K562 (cell line): ENCODE results near the gene ZMIZ1. TPM values are rescaled to one million over a fixed set of nuclear protein-coding genes. Genes with fewer than 3 reads are reported as not detected.
A peak's percentile ranks its signal among the peaks of the same experiment; 100 is the strongest.

Experiments
- ATAC-seq: fragments of 200-7000 bp; cut with Tn5 transposase; 3 replicates; pipeline ENCODE4 v1.9.1; 2020; ENCODE audit warnings: moderate library complexity
- BruUV-seq: library from RNA; stranded (reverse); fragments of 400-500 nt; replicated peaks from 2 replicates; lab custom pipeline; 2021; lab: Mats Ljungman, UMichigan
- CTCF ChIA-PET: fragments of 300-600 bp; formaldehyde crosslinking; extraction: SDS; loops from one replicate; lab custom pipeline; 2021; ENCODE audit warnings: low intra/inter-chr PET ratio; lab: Yijun Ruan, JAX
- POLR2A ChIA-PET: fragments of 300-600, 350-650 bp; sonication (Branson Sonifier 250); formaldehyde crosslinking; extraction: SDS; loops from one replicate; lab custom pipeline; 2021; ENCODE audit warnings: antibody characterized with exemption, inconsistent platforms; lab: Yijun Ruan, JAX
- DNase-seq, 4 experiments: peaks; one replicate each; pipeline versions ENCODE4 v3.0.0 to v3.0.0-alpha.2; 2011 to 2018; ENCODE audit warnings: low spot score in 3 of 4, mixed read lengths in 3 of 4; ENCODE audit errors: extremely low read depth in 1 of 4
- FAIRE-seq: peaks from 2 replicates; lab custom pipeline; 2011; peaks lifted over from hg19 to GRCh38; lab: Jason Lieb, UNC
- H2AFZ ChIP-seq: 2 replicates; pipeline ENCODE4 v1.6.0; 2011; ENCODE audit warnings: low read depth, low read length, control low read depth, inconsistent platforms
- H3K27ac ChIP-seq: fragments of 200-600 bp; 3 replicates; pipeline ENCODE4 v1.8.0; 2011; ENCODE audit warnings: low read depth, mild to moderate bottlenecking, control low read depth, inconsistent platforms, low read length, moderate library complexity, mixed read lengths; ENCODE audit errors: extremely low read depth
- H3K27me3 ChIP-seq, 2 experiments: fragments of 300-600 bp in 1 of 2; 2 replicates in 1 of 2; 3 replicates in 1 of 2; pipeline versions ENCODE4 v1.6.0 to v1.8.0; 2011; ENCODE audit warnings: inconsistent platforms in 2 of 2, low read length in 2 of 2, mild to moderate bottlenecking in 1 of 2, mixed read lengths in 1 of 2, moderate library complexity in 1 of 2; ENCODE audit not compliant: control insufficient read depth in 2 of 2, insufficient read depth in 2 of 2
- H3K36me3 ChIP-seq: fragments of 300-600 bp; 3 replicates; pipeline ENCODE4 v1.8.0; 2011; ENCODE audit warnings: mild to moderate bottlenecking, low read length, inconsistent platforms; ENCODE audit not compliant: control insufficient read depth, insufficient read depth
- H3K4me1 ChIP-seq, 2 experiments: fragments of 200-600 bp in 1 of 2; replicated peaks in 1 of 2; 2 replicates in 1 of 2; 3 replicates in 1 of 2; pipeline versions ENCODE4 v1.5.1 to v1.8.0; 2011; ENCODE audit warnings: inconsistent platforms in 2 of 2, low read length in 2 of 2, mild to moderate bottlenecking in 1 of 2, mixed read lengths in 1 of 2, moderate library complexity in 1 of 2; ENCODE audit not compliant: control insufficient read depth in 2 of 2, insufficient read depth in 2 of 2
- H3K4me2 ChIP-seq: 2 replicates; pipeline ENCODE4 v1.6.1; 2011; ENCODE audit warnings: low read length, control low read depth, inconsistent platforms, mixed read lengths; ENCODE audit not compliant: insufficient read depth
- H3K4me3 ChIP-seq: fragments of 200-600 bp; sonication (generic), shearing (Covaris generic); 2 replicates; pipeline ENCODE4 v1.5.1; 2016; ENCODE audit warnings: control low read depth, inconsistent platforms
- H3K79me2 ChIP-seq: fragments of 200-600 bp; 3 replicates; pipeline ENCODE4 v1.8.0; 2011; ENCODE audit warnings: low read length, inconsistent platforms; ENCODE audit not compliant: control insufficient read depth, insufficient read depth
- H3K9ac ChIP-seq, 2 experiments: 2 replicates each; pipeline versions ENCODE4 v1.6.0 to v1.6.1; 2011; ENCODE audit warnings: low read depth in 2 of 2, low read length in 2 of 2, control low read depth in 1 of 2, inconsistent platforms in 1 of 2, mild to moderate bottlenecking in 1 of 2, mixed read lengths in 1 of 2; ENCODE audit not compliant: insufficient read depth in 1 of 2
- H3K9me1 ChIP-seq: one replicate; pipeline ENCODE4 v1.6.0; 2011; ENCODE audit warnings: inconsistent platforms, mild to moderate bottlenecking, low read length, moderate library complexity; ENCODE audit not compliant: control insufficient read depth, insufficient read depth
- H3K9me3 ChIP-seq: replicated peaks from 2 replicates; pipeline ENCODE4 v1.5.1; 2011; ENCODE audit warnings: low read depth, low read length, inconsistent platforms; ENCODE audit not compliant: control insufficient read depth, insufficient read depth
- H4K20me1 ChIP-seq: replicated peaks from 2 replicates; pipeline ENCODE4 v1.6.1; 2011; ENCODE audit warnings: low read length, inconsistent platforms, mixed read lengths; ENCODE audit not compliant: control insufficient read depth, insufficient read depth
- RBM22 ChIP-seq: fragments of 200-400 bp; formaldehyde crosslinking; IDR thresholded peaks from 2 replicates; pipeline ENCODE4 v1.6.1; 2018; ENCODE audit warnings: low read length, low read depth; ENCODE audit not compliant: poor library complexity, severe bottlenecking
- ZNF778 ChIP-seq: fragments of 450-650 bp; formaldehyde crosslinking; IDR thresholded peaks from 2 replicates; pipeline ENCODE4 v1.4.0; 2020; ENCODE audit warnings: mild to moderate bottlenecking, moderate library complexity
- WGBS: fragments of 100-300 bp; shearing (Covaris generic); methylation state at CpG from one replicate; pipeline ENCODE4 v1.1.6; 2016; ENCODE audit warnings: low coverage, mixed read lengths; ENCODE audit not compliant: insufficient coverage; ENCODE audit errors: missing lambda C conversion rate; 5-methylcytosine and 5-hydroxymethylcytosine counted together
- in situ Hi-C: fragments of 300-500 bp; cut with MboI; formaldehyde crosslinking; loops from 4 replicates; pipeline ENCODE4 v1.15.0; 2018; ENCODE audit warnings: inconsistent platforms, mixed read lengths
- intact Hi-C: fragments of 100-400 bp; cut with micrococcal nuclease; formaldehyde crosslinking; loops from 2 replicates; pipeline ENCODE4 v1.14.2; 2022
- polyA plus RNA-seq, 8 experiments: library from polyadenylated mRNA; depleted of rRNA in 4 of 8; stranded (reverse) in 5 of 8; unstranded in 3 of 8; fragments of >200 nt; fragmentation: Nextera tagmentation in 2 of 8; fragmentation: Illumina TruSeq in 1 of 8; extraction: Ambion mirVana in 2 of 8; extraction: Trizol in 1 of 8; gene quantifications; 2 replicates each; pipeline versions ENCODE4 v1.2.1 to v1.2.3, GENCODE V29; 2011 to 2014; ENCODE audit warnings: inconsistent platforms in 1 of 8, missing spikeins in 1 of 8
- total RNA-seq, 7 experiments: library from RNA; depleted of rRNA in 6 of 7; stranded (reverse); fragments of >200 nt in 6 of 7; fragmentation: Illumina TruSeq in 2 of 7; extraction: Trizol in 2 of 7; gene quantifications; 2 replicates each; pipeline versions ENCODE4 v1.2.1 to v1.2.3, GENCODE V29; 2011 to 2021; ENCODE audit warnings: low replicate concordance in 1 of 7
- TF ChIP-seq, protein P1 (sequence below): fragments of 450-650 bp; IDR thresholded peaks from 2 replicates; pipeline ENCODE4 v1.7.1; 2018; ENCODE audit warnings: mild to moderate bottlenecking, low read depth; ENCODE audit not compliant: partially characterized antibody

ZMIZ1 gene
- total and polyA plus RNA-seq, 9 of the 15 experiments (the other 6 are each of a cell fraction or from before 2014, with no cell fraction given): 1.0 to 37.3 (median 4.3) TPM

DNA sequence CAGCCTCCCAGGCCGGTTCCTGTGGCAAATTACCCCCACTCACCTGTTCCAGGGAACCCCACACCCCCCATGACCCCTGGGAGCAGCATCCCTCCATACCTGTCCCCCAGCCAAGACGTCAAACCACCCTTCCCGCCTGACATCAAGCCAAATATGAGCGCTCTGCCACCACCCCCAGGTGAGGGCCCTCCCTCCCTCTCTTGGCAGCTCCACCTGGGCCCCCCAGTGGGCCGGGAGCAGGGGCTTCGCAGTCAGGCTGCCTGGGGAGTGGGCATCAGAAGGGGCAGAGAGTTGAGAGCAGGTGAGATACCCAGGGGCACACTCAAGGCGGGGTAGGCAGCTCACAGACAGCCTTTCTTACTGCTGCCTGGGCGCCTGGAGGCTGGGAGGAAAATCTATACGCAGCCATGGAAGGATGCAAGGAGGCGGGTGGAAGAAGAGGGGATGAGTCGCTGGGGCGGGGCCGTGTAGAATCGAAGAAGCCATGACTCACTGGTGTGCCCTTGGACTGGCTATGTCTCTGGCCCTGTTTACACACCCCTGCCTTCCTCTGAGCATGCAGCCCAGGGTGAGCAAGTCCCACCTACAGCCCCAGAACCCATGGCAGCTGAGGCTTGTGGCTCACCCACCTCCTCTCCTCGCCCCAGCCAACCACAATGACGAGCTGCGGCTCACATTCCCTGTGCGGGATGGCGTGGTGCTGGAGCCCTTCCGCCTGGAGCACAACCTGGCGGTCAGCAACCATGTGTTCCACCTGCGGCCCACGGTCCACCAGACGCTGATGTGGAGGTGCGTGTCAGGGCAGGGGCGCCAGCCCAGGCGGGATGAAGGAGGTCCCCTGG lies 229.9 kb downstream of the ZMIZ1 start (continued):
- TF ChIP-seq, protein P1, sequence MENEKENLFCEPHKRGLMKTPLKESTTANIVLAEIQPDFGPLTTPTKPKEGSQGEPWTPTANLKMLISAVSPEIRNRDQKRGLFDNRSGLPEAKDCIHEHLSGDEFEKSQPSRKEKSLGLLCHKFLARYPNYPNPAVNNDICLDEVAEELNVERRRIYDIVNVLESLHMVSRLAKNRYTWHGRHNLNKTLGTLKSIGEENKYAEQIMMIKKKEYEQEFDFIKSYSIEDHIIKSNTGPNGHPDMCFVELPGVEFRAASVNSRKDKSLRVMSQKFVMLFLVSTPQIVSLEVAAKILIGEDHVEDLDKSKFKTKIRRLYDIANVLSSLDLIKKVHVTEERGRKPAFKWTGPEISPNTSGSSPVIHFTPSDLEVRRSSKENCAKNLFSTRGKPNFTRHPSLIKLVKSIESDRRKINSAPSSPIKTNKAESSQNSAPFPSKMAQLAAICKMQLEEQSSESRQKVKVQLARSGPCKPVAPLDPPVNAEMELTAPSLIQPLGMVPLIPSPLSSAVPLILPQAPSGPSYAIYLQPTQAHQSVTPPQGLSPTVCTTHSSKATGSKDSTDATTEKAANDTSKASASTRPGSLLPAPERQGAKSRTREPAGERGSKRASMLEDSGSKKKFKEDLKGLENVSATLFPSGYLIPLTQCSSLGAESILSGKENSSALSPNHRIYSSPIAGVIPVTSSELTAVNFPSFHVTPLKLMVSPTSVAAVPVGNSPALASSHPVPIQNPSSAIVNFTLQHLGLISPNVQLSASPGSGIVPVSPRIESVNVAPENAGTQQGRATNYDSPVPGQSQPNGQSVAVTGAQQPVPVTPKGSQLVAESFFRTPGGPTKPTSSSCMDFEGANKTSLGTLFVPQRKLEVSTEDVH: no peak
- TF ChIP-seq, all 486 proteins: peak for 15

DNA sequence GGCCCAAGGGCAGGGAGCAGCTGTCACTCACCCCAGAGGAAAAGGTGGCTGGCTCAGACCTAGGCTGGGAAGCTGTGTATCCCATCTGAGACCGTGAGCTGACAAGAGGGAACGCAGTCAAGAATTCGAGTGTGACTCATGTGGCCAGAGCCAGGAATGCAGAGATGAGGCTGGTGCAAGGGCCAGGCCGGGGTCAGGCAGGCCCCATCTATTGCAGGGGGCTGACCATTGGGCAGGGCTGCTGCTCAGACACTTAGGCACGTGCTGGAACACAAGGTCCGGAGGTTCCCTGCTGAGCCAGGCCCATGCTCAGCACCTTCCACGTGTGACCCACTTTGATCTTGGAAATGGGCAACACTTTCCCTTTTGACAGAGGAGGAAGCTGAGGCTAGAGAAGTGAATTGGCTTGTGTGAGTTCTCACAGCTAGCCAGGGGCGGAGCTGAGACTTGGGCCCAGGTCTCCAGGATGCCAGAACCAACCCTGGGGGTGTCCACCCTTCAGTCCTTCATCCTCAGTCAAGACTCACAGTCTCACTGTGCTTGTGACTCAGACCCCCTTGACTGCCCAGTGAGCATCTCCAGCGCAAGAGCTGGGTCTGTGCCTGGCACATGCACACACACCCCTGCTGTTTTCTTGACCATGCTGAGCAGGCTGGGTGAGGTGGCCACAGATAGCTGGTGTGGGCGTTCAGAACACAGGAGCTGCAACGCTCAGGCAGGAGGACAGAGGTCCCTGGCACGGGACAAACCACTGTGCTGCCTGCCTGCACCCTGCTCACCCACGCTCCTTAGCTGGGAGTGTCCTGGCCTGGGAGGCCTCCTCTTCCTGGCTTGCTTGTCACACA lies 230.9 kb downstream of the ZMIZ1 start:
- POLR2A ChIA-PET: interaction anchor here (0.9 to 1.2 kb wide), 2 partner anchors 9 to 18 kb away, joined by 3 to 4 read pairs; no protein-coding TSS in a partner anchor
- CTCF ChIA-PET: no interaction called here
- no peak for ATAC-seq

More for the DNA sequence above, 230.9 kb downstream of the ZMIZ1 start:
- DNase-seq: no peak
- Histone ChIP-seq H3K9ac (peak overlapping the region in 1 of 2 experiments; percentile 56; a peak in 1 of 4 replicates), H3K4me2 (no peak overlapping the region), H4K20me1 (0 out of 2 replicates have a peak, but pooled peaks cover 8% of the 10 kb centered on the region), H3K4me1 (peaks cover 0 to 26% of the 10 kb centered on the region in 2 experiments; a peak in 1 of 5 replicates), H3K36me3 (peaks cover 89% of the 10 kb centered on the region; the same call in 2 of the 3 replicates)
- TF ChIP-seq ZNF778: no peak
- peak; percentile 3 for TF ChIP-seq RBM22
- TF ChIP-seq, all 486 proteins: peak for 1
- Histone ChIP-seq H3K27me3 (no peaks in the 10 kb centered on the region), H3K4me3 (no peak overlapping the region), H2AFZ (no peak overlapping the region), H3K9me3 (no peaks in the 10 kb centered on the region), H3K9me1 (no peaks in the 10 kb centered on the region), H3K27ac (no peak overlapping the region), H3K79me2 (no peaks in the 10 kb centered on the region)
- intact Hi-C loops (no loop called here), in situ Hi-C loops (no loop called here)
- WGBS: 80% methylated on average over 13 of the region's 13 CpGs
- BruUV-seq: no TSS peak
- FAIRE-seq: no peak
